HG03095 (cell line): ENCODE results near the gene NDC80.

ENCODE experiments used
- ATAC-seq: cut with Tn5 transposase; IDR thresholded peaks from one replicate; pipeline ENCODE4 v1.9.1; 2021; ENCODE audit warnings: moderate library complexity; ENCODE audit not compliant: unreplicated experiment

The NDC80 gene

DNA sequence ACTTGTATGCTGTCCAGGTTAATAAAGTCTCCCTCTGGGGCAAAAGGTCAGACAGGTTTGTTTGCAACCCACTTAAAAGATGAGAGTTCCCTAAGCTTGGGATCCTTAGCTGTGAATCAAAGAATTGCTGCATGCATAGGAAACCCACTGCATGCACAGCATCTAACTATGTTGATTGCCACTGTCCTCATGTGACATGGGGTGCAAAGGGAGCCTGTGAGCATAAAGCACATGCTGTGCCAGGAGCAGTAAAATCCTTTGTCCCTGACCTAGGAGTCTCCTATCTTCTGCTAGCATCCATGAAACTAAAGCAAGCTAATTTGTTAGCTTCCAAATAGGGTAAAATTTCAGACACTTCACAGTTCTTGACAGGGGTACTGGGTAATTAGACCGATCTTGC is 13.8 kb upstream of the NDC80 start:
- no peak for ATAC-seq

DNA sequence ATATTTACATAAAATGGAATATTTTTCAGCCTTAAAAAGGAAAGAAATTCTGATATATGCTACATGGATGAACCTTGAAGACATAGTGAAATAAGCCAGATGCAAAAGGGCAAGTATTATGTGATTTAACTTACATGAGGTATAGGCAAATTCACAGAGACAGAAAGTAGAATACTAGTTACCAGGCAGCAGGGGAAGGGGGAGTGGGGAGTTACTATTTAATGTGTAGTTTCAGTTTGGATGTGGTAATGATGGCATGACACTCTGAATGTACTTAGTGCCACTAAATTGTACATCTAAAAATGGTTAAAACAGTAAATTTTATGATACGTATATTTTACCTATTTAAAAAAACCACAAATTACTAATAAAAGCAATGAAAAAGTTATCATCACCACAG is 12.1 kb upstream of the NDC80 start:
- ATAC-seq: no peak

DNA sequence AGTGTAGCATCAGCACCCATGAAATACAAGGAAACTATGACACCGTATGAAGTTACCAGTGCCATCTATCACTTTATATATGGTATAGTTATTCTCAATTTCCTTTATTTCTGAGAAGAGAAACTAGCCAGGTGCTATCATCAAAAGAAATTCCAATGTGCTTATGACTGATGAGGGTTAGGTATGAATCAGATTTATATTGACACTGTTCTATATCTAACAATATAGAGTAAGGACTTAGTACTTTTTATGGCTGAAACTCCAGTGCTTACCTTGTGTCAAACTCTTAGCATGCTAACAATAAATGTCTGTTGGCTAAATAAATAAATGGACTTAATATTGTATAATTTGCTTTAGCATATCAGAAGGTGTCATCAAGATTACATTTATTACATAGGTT is 7.0 kb upstream of the NDC80 start:
- ATAC-seq: no peak

DNA sequence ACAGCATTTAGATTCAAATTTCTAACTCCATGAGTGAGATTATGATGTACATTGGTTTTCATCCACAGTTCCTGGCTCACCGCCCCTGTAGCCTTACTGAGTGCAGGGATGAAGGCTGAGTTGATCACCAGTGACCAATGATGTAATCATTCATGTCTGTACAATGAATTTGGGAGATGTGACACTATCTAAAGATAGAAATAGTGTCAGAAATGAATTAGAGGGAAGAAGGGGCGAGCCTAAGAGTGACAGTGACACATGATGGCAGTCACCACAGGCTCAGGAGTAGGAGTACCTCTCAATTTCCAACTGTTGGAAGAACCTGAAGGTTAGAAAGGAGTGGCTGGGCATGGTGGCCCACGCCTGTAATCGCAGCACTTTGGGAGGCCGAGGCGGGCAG is 3.2 kb upstream of the NDC80 start:
- ATAC-seq: no peak

DNA sequence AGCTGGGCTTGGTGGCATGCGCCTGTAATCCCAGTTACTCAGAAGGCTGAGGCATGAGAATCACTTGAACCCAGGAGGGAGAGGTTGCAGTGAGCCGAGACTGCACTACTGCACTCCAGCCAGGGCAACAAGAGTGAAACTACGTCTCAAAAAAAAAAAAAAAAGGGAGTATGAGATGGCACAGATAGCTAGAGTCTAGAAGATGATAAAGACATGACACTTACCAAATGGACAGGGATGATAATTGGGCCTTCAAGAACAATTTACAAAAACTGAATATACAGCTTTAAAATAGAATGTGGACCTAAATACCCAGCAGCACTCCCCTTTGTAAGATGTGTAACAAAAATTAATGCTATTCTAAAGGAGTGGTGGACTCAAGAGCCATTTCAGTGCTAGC is 2.8 kb upstream of the NDC80 start:
- no peak for ATAC-seq

DNA sequence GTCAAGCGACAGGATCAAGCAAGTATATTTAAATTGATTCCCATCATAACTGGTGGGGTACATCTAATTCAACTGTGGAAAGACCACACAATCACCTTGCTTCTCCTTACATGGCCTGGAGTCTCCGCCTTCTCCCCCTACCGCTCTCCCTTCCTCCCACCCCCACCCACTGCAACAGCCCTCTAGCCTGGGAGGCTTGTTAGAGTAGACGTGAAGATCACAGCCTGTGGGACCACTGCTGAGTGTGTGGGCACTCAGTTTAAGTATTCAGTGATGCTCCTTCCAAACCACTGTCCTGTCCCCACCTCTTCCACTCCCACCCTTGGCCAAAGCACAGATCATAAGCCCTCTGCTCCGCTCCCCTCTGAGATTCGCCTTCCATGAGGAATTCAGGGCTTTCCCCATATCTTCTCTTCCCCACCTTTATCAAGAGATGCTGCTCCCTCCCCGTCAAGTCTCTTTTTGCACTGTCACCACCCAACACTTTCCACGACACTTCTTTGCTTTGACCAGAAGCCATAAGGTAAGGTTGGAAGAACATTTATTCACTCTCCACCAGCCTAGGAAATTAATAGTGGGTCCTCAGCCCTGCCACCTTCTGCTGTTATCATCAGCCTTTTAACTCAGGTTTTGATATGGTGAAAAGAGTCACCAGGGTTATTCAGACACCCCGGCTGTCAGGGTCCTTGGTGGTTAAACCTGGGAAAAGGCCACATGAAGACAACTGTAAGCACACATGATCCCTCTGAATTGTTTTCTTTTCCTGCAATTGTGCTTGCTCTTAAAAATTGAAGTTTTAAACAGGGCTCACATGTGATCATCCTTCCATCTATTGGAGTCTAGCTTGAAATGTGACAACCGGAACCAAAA is 1.8 kb upstream of the NDC80 start:
- ATAC-seq: no peak

DNA sequence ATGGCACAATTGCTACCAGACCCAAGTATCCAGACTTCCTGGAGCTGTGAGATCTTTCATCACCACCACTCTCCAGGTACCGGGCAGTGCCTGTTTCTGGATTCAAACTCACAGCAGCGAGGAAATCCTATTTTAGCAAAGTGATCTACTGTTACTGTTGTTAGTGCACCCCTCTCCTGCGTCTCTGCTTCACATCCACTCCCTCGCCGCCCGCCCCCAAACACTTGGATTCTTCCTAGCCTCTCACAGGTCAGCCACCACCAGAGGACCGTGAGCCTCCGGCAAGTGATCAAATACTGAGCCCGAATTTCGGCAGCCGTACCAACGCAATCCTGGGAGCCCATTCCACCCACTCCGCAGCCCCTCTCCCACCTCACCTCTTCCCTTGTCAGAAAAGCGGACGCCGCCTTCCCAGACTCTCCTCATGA is 571 bp upstream of the NDC80 start:
- ATAC-seq: peak; percentile 48

DNA sequence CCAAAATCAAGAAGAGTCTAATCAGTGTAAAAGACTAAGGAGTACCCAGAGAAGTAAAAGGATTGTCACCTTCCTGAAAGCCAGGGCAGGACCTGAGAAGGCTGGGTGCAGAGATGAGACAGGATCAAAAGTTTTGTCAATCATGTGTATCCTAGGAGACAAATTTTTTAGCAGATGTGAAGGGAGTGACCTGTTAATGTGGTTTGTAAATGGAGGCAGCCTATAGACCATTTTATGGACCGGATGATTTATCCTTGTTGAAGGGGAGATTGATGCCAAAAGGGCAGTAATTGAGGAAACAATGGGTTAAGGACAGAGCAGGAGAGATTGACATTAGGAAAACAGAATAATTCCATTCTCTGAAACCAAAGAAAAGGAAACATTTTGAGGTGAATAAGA is 813 bp downstream of the NDC80 start:
- no peak for ATAC-seq

DNA sequence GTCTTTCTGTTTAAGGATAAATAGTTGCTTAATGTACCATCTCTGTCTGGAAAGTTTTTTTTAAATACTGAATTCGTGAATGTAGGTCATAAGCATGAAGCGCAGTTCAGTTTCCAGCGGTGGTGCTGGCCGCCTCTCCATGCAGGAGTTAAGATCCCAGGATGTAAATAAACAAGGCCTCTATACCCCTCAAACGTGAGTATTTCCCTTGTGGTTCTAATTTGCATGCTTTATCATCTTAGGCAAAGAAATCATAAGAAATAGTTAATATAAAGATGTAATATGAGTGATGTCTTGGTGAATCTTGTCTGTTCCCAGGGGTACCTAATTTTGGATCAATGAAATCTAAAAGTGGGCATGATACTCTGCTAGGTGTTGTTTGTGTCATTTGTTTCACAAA is 1.5 kb downstream of the NDC80 start:
- no peak for ATAC-seq

DNA sequence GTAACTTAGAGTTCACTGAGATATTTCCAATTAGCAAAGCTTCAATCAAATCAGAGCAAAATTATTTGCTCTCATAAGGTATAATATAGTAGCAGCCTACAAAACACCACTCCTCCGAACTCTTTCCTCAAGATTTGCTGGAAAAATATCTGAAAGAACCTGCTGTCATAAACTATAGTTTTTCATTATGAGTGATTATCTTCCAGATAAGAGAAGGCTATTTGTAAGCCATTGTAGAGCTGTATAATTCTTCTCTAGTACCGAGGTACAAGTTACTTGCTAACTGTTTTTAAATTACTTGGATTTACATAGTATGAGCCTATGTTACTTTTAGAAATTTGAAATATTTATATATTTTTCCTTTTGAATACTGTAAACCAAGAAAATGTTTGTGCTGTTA is 2.1 kb downstream of the NDC80 start:
- ATAC-seq: no peak

DNA sequence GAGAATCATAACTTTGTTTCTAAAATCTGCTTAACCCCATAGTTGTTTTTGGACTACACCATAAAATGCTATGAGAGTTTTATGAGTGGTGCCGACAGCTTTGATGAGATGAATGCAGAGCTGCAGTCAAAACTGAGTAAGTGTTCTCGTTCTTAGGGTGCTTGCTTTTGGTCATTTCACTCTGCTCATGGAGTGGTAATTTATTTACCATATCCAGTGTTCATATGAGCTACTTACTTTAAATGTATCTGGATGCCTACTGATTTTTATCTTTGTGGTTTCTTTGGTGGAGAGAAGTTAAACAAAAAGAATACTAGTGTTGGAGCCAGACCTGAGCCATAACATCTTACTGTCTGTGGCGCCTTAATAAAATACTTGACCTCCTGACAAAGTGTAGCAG is 16.4 kb downstream of the NDC80 start:
- ATAC-seq: no peak

DNA sequence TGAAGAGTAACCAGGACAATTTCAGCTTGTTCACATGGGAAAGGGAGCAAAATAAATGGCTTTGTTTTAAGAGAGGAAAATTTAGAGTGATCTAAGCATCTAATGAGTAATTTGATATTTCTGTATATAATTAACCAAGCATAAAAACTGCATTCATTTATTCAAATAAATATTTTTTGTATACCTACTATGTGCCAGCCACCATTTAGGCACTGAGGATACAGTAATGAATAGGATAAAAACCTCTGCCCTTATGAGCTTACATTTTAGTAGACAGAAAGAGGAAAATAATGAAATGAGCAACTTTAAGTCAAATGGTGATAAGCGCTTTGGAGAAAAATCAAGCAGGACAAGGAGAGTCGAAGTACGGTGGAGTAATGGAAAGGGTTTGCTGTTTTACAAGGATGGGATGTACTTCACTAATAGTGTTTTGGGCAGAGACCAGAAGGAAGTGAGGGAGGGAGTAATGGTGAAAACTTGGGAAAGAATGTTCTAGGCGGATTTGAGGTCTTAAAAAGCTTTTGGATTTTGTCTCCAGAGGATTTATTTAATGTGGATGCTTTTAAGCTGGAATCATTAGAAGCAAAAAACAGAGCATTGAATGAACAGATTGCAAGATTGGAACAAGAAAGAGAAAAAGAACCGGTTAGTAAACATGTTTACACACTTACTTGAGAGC is 17.4 kb downstream of the NDC80 start:
- no peak for ATAC-seq

DNA sequence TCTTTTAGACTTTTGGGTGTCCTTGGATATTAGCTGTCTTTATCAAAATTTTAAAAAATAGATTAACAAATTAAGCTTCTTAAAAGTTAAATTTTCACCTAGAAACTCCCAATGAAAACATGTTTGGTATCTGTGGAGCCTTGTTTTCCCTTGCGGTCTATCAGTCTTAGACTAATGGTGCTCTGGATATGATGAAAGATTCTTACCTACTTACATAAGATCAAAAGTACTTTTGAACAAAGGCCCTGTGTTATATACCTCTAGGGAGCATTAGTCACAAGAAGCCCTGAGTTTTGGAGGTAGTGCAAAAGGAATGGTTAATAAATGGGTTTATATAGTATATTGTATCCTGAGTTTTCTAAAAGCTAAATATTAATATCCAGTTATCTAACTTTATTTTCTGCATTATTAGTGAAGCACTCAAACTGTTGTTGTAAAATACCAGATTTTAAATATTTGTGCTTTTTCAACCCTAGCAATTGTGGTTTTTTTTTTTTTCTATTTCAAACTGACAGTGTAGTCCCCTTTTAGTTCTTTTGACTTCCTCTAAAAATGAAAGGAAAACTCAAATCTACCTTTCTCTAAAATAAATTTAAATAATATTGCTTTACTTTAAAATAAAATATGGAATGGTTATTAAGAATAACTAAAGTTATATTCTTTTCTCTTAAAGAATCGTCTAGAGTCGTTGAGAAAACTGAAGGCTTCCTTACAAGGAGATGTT is 18.1 kb downstream of the NDC80 start:
- ATAC-seq: no peak

DNA sequence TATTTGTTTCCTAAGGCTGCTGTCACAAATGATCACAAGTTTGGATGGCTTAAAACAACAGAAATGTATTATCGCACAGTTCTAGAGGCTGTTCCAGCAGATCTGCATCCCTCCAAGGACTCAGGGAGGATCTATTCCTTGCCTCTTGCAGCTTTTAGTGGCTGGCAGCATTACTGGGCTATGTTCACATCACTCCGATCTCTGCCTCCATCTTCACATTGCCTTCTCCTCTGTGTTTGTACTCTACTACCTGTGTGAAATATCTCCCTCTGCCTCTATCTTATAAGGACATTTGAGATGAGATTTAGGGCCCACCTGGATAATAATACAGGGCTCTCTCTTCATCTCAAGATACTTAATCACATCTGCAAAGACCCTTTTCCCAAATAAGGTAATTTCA is 18.9 kb downstream of the NDC80 start:
- ATAC-seq: no peak

DNA sequence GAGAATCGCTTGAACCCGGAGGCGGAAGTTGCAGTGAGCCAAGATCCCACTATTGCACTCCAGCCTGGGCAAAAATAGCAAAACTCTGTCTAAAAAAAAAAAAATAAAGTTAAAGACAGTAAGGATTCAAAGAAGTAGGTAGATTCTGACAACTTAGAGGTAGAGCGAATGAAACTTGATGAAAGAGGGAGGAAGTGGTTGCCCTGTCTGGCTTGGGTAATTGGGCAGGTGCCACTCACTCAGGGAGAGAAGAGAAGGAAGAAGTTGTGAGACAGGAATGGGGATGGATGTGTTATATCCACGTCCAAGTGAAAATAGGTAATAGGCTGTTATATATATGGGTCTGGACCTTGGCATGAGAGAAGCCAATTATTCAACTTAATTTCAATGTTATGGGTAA is 26.3 kb downstream of the NDC80 start:
- ATAC-seq: no peak

DNA sequence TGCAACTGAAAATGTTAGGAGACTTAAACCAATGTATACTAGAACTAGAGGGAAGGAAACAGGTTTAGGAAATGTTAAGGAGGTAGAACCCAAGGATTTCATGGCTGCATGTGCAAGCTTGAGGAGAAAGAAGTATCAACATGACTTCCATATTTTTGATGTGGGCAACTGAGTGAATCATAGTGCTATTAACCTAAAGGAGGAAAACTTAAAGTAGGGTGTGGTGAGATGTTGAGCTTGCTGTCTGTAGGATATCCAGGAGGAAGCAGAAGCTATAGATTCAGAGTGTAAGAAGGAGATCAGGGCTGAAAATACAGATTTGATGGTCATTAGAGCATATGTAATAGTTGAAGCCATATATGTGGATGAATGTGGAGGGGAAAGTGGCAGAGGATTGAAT is 31.5 kb downstream of the NDC80 start:
- no peak for ATAC-seq

DNA sequence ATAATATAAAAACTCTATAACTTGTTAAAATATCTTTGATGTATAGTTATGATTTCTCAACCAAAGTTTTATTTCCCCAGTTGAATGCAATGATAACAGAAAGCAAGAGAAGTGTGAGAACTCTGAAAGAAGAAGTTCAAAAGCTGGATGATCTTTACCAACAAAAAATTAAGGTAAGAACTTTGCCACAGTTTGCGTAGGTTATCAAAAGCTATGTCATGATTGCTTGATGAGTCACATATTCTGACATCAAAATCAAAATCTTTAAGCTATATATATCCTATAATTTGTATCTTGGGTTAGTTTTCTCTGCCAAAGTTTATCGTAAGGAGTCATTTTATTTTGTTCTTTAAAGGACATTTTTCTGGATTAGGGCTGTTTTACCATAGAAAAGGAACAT is 35.0 kb downstream of the NDC80 start:
- no peak for ATAC-seq

DNA sequence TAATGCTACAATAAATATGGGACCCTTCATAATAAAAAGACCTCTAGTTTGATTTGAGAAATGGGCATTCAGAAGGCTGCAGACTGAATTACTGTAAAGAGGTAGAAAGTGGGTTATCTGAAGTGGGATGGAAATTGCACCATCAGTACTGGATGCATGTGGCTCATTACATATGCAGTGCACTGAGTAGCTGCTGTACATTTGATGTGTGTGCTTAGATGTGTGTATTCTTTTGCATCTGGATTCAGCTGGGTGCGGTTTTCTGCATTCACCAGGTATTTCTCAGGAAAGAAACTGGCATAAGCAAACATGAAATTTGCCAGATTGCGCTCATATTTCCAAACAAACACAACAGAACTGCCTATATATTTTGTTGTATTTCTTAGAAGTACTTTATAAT is 38.2 kb downstream of the NDC80 start:
- no peak for ATAC-seq

DNA sequence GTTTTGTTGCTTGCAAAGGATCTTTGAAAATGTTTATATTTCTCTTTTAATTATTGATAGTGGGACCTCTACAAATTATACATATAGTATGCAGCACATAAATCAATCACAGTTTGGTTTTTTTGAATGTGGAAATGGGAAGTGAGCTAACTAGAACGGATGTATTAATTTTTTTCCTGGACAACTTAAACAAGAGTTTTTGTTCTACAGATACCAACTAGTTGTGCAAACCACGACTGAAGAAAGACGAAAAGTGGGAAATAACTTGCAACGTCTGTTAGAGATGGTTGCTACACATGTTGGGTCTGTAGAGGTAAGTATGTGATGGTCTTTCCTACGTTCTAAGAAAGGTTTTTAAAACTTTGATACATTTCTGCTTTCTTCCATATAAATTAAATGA is 39.2 kb downstream of the NDC80 start:
- no peak for ATAC-seq

DNA sequence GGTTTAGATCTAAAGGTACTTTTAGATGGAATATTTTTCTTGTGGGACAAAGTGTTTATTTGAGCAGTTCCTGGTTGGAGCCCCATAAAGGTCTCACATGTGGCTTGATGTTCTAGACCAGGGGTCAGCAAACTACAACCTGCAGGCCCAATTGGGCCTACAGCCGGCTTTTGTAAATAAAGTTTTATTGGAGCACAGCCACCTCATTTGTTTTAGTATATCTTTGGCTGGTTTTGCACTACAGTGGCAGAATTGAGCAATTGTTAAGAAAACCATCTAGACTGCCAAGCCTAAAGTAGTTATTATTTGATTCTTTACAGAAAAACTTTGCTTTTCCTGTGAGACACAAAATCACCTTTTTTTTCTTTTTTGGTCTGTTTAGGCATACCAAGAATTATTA is 41.6 kb downstream of the NDC80 start:
- ATAC-seq: no peak

DNA sequence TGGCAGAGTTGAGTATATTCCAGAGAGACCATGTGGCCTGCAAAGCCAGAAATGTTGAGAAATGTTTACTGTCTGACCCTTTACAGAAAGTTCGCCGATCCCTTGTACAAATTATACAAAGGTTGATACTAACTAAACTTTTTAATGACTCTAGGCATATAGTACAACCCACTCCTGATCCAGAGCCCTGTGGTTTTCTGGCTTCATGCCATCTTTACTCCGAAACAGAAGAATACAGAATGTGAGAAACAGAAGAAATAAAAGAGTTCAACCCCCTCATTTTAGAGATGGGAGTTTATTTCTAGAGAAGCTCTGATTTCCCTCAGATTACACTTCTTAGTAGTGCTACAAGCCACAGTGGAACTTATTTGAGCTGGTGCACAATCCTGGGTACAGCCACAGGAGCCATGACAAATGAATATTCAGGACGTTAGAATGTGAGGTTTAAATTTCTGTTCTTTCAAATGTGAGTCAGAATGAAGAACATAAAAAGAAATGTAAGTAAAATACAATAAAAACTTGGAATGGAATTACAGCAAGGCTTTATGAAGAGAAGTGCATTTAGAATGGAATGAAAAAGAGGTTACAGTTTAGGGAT is 46.1 kb downstream of the NDC80 start:
- ATAC-seq: no peak

DNA sequence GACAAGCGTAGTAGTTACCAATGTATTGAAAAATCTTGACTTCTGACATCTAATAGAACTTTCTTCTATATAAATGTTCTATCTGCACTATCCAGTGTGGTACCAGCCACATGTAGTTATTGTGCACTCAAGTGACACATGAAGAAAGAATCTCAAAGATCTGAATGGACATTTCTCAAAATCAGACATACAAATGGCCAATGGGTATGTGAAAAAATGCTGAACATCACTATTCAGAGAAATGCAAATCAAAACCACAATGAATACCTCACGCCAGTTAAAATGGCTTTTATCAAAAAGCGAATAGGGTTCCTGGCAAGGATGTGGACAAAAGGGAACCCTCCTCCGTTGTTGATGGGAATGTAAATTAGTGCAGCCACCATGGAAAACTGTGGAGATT is 46.7 kb downstream of the NDC80 start:
- no peak for ATAC-seq
